HAP-1 (cell line): ENCODE measurements around the gene TMED8.
"Not testable (repeated sequence)": the region's sequence is repeated elsewhere in the genome, so short reads cannot be mapped to it uniquely, and the experiment has no call there.

Source experiments
- DNase-seq, 2 experiments: peaks; one replicate each; pipeline ENCODE4 v3.0.0-alpha.2; 2016 to 2020; ENCODE audit warnings: low spot score in 2 of 2
- H3K27me3 ChIP-seq: fragments of 250-450 bp; sonication (Bioruptor Pico); 2 replicates; pipeline ENCODE4 v1.5.1; 2020; ENCODE audit warnings: low read depth, mild to moderate bottlenecking, moderate library complexity
- H3K36me3 ChIP-seq: fragments of 250-450 bp; sonication (Bioruptor Pico); replicated peaks from 2 replicates; pipeline ENCODE4 v1.5.1; 2020; ENCODE audit warnings: mild to moderate bottlenecking
- H3K4me1 ChIP-seq: fragments of 250-450 bp; sonication (Bioruptor Pico); 2 replicates; pipeline ENCODE4 v1.5.1; 2020; ENCODE audit warnings: mild to moderate bottlenecking
- H3K4me3 ChIP-seq: fragments of 250-450 bp; sonication (Bioruptor Pico); 2 replicates; pipeline ENCODE4 v1.5.1; 2020; ENCODE audit warnings: mild to moderate bottlenecking, moderate library complexity
- H3K9me3 ChIP-seq: fragments of 250-450 bp; sonication (Bioruptor Pico); 2 replicates; pipeline ENCODE4 v1.5.1; 2020; ENCODE audit warnings: mild to moderate bottlenecking, moderate library complexity
- in situ Hi-C: fragments of 300-500 bp; cut with MboI; formaldehyde crosslinking; loops from 3 replicates; pipeline ENCODE4 v1.14.3; 2020; ENCODE audit warnings: low sequenced_read_pairs, inconsistent platforms, mixed read lengths

TMED8 gene

DNA sequence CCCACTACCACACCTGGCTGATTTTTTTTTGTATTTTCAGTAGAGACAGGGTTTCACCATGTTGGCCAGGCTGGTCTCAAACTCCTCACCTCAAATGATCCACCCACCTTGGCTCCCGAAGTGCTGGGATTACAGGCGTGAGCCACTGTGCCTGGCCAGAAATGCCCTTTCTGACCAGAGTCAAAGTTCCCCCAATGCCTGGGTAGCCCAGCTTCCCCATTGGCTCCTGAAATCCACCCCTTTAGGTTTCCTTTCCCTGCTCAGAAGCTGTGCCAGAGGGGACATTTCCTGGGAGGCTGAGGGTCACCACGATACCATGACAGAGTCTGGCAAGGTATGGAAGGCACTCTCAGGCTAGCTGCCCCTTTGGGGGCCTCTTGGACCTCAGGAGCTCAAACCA lies 52.6 kb downstream of the TMED8 start:
- in situ Hi-C loops: no loop called here
- no peaks in the 10 kb centered on the region for H3K27me3 ChIP-seq
- no peaks in the 10 kb centered on the region for H3K9me3 ChIP-seq
- no peak for DNase-seq
- H3K36me3 ChIP-seq: no peaks in the 10 kb centered on the region
- no peak overlapping the region for H3K4me3 ChIP-seq
- H3K4me1 ChIP-seq: peaks cover 14% of the 10 kb centered on the region

DNA sequence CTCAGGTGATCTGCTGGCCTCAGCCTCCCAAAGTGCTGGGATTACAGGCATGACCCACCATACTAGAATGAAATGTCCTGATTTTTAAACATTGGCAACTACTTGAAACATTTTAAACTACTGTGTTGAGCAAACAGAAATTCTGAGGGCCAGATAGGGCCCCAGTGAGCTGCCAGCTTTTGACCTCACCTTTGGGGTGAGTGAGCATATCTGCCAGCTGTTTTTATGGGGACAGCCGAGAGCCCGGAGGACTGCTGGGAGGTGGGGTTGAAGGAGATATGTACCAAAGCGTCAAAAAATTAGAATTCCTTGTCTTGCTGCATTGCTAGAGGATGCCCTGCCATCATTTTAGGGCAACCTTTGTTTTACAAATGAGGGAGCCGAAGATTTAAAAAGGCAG lies 53.3 kb downstream of the TMED8 start:
- H3K36me3 ChIP-seq: no peaks in the 10 kb centered on the region
- no peak for DNase-seq
- H3K27me3 ChIP-seq: no peaks in the 10 kb centered on the region
- H3K9me3 ChIP-seq: no peaks in the 10 kb centered on the region
- no peak overlapping the region for H3K4me3 ChIP-seq
- in situ Hi-C loops: no loop called here
- H3K4me1 ChIP-seq: peaks cover 14% of the 10 kb centered on the region

DNA sequence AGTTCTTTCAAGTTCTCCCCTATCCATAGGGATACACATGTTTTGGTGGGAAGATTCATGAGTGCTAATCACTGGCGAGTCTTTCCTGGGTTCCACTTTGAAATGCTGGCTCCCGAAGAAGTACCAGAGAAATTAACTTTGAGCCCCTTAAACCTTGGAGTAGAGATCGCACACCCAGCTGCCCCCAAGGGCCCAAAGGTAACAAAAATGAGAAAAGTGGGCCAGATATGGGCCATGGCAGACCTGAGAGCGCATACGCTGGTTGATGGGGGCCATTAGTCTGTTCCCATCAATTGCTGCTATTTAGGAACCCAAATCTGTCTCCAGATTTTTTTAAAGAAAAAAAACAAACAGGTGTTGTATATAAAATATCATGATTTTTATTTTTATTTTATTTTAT lies 53.9 kb downstream of the TMED8 start:
- DNase-seq: no peak
- Histone ChIP-seq H3K4me3 (no peak overlapping the region), H3K9me3 (no peaks in the 10 kb centered on the region), H3K27me3 (no peaks in the 10 kb centered on the region), H3K4me1 (peaks cover 14% of the 10 kb centered on the region), H3K36me3 (no peaks in the 10 kb centered on the region)
- in situ Hi-C loops: no loop called here

DNA sequence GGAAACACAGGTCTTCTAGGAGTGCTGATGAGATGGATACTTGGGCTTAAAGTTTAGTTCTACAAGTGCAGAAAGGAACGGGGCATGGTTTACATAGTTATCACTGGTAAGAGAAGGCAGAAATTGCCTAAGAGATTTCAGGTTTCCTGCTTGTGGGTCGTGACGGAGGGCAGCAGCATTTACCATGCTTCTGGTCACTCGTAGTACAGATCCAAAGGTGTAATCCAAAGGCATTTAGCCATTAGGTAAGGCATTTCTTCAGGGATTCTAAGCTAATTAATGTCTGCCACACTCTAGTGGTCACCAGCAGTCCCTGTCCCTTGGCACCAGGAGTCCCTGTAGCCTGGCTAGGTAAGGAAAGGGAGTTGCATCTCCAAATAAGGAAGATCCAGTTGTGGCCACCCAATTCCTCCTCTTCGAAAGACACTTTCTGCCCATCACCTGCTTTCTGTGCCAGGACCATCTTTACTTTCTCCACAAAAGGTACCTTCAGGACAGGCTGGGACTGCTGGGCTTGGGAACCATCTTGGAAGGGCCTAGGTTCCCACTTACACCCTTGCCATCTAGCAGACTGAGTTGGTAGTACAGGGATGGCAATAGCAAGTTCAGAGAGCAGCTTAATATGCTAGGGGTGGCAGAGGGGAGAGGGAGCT lies 54.5 kb downstream of the TMED8 start:
- in situ Hi-C loops: no loop called here
- no peak for DNase-seq
- Histone ChIP-seq H3K27me3 (no peaks in the 10 kb centered on the region), H3K9me3 (no peaks in the 10 kb centered on the region), H3K36me3 (no peaks in the 10 kb centered on the region), H3K4me3 (peak overlapping the region; percentile 78; the same call in 1 of the 2 replicates), H3K4me1 (peaks cover 14% of the 10 kb centered on the region)

DNA sequence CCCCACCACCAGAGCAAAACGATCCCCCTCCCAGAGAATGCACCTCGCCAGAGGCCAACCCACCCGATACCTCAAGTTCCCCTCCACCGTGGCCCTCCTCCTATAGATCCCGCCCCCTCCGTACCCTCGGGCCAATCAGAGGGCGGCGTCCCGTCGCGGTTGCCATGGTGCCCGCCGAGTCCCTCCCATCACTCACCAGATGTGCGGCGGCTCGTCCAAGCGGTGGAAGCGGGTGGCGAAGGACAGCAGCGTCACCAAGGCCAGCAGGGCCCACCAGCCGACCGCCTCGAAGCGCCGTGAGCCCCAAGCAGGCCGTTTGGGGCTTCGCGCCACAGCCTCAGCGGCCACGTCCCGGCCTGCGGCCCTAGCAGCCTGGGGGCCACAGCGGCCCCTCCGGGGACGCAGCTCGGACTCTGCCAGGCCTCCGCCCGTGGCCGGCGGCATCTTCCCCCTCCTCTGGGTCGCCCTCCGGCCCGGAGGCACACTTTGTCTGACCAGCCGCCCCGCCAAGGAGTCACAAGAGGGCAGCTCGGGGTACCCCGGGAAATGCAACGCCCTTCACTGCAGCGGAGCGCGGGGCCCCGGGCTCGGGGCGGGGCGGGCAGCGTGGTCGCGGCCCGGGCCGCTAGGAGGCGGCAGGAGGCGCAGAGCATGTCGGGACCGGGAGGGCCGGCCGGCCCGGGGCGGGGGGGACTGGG lies 56.5 kb downstream of the TMED8 start, which contains the start of gene POMT2:
Gene POMT2 (minus strand): TSS at position 646 of the 698 bp plus-strand sequence. CDS start 202 bp downstream, at position 444.
- Histone ChIP-seq H3K36me3 (no peaks in the 10 kb centered on the region), H3K9me3 (no peaks in the 10 kb centered on the region), H3K4me3 (peak within 1 kb of the TSS; percentile 78), H3K27me3 (no peaks in the 10 kb centered on the region), H3K4me1 (peaks cover 14% of the 10 kb centered on the region)
- in situ Hi-C loops: no loop called here
- DNase-seq: peak; percentile 87 to 97

DNA sequence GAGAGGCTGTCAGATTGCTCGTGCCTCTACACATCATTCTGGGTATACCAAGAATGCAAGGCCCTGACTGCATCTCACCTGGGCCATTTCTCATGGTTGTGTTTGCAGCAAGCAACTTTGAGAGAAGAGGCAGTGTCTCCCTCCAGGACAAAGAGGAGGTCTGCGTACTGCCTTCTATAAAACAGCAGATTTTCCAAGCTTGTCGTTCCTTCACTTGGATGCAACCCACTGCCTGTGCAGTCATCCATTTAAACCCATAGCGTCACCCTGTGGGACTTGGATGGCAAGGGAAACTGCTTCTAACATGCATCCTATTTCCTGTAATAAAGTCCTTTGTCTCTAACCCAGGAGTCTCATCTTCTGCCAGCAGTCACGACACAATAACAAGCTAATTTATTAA lies 57.5 kb downstream of the TMED8 start:
- peaks cover 14% of the 10 kb centered on the region for H3K4me1 ChIP-seq
- DNase-seq: no peak
- no peaks in the 10 kb centered on the region for H3K9me3 ChIP-seq
- peak overlapping the region; percentile 78 for H3K4me3 ChIP-seq
- no peaks in the 10 kb centered on the region for H3K27me3 ChIP-seq
- in situ Hi-C loops: loop anchor here (10.0 kb wide), 1 partner anchor 175 kb away; the partner anchor contains the start of gene ZDHHC22
- no peaks in the 10 kb centered on the region for H3K36me3 ChIP-seq

DNA sequence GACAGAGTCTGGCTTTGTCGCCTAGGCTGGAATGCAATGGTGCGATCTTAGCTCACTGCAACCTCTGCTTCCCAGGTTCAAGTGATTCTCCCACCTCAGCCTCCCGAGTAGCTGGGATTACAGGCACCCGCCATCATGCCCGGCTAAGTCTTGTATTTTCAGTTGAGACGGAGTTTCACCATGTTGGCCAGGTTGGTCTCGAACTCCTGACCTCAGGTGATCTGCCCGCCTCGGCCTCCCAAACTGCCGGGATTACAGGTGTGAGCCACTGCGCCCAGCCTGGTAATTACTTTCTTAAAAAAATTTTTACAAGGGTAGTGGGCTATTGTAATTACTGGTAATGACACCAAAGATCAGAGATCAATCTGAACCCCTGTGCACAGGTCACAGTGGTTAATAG lies 58.1 kb downstream of the TMED8 start:
- H3K36me3 ChIP-seq, H3K4me3 ChIP-seq, H3K9me3 ChIP-seq, H3K27me3 ChIP-seq, DNase-seq: not testable (repeated sequence)
- peaks cover 16% of the 10 kb centered on the region for H3K4me1 ChIP-seq
- in situ Hi-C loops: loop anchor here (10.0 kb wide), 1 partner anchor 174 kb away; the partner anchor contains the start of gene ZDHHC22

DNA sequence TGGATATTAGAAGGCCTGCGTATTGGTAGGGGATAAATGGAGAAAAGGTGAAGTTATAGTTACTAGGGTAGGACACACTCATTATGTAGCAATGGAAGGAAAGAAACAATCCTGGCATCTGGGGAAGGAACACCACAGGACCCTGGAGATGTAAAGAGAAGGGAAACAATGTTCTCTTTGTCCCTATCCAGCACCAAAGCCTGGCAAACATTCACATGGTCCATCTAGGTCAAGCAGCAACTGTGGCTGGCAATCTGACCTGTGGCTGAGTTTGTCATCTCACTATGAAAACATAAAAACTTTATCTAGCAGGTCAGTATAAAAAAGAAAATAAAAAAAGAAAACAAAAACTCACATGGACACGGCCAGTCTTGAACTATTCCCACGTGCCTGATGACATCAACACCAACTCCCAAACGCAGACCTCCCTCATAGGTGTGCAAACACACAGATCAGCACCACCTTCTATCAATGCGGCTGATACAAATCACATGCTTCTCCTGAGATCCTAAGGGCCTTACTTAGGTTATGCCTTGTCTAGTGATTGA lies 58.8 kb downstream of the TMED8 start:
- H3K27me3 ChIP-seq: no peaks in the 10 kb centered on the region
- H3K9me3 ChIP-seq: no peaks in the 10 kb centered on the region
- H3K4me3 ChIP-seq: no peak overlapping the region
- in situ Hi-C loops: loop anchor here (10.0 kb wide), 1 partner anchor 173 kb away; the partner anchor contains the start of gene ZDHHC22
- H3K36me3 ChIP-seq: no peaks in the 10 kb centered on the region
- peaks cover 18% of the 10 kb centered on the region for H3K4me1 ChIP-seq
- DNase-seq: no peak

DNA sequence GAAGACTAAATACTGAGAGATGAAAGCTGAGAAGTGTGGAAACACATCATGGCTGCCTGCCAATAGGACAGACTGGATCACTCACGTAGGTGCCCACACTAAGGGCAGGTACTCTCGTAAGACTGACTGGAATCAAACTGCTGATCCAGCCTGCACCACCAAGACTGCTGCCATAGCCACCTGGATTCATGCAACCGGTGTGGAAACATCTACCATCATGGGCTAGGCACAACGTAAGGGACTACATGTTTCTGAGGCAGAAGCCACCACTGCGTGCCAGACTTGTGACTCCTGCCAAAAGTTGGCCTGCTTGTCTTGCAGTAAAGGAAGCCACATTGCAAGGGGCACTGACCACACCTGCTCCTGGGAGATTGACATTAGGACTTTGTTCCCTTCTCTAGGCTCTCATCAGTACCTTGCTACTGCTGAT lies 60.0 kb downstream of the TMED8 start:
- H3K4me3 ChIP-seq: no peak overlapping the region
- H3K4me1 ChIP-seq: peaks cover 21% of the 10 kb centered on the region
- H3K27me3 ChIP-seq: no peaks in the 10 kb centered on the region
- in situ Hi-C loops: loop anchor here (10.0 kb wide), 1 partner anchor 172 kb away; the partner anchor contains the start of gene ZDHHC22
- no peak for DNase-seq
- no peaks in the 10 kb centered on the region for H3K9me3 ChIP-seq
- no peaks in the 10 kb centered on the region for H3K36me3 ChIP-seq

DNA sequence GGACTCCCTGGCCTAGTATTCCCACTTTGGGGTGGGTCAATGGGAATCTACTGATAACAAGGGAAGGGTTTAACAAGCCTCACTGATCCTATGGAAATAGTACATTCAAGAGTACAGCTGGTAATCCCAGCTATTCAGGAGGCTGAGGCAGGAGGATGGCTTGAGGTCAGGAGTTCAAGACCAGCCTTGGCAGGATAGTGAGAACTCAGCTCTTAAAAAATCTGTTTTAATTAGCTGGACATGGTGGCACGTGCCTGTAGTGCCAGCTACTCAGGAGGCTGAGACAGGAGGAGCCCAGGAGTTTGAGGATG lies 60.7 kb downstream of the TMED8 start:
- no peak for DNase-seq

DNA sequence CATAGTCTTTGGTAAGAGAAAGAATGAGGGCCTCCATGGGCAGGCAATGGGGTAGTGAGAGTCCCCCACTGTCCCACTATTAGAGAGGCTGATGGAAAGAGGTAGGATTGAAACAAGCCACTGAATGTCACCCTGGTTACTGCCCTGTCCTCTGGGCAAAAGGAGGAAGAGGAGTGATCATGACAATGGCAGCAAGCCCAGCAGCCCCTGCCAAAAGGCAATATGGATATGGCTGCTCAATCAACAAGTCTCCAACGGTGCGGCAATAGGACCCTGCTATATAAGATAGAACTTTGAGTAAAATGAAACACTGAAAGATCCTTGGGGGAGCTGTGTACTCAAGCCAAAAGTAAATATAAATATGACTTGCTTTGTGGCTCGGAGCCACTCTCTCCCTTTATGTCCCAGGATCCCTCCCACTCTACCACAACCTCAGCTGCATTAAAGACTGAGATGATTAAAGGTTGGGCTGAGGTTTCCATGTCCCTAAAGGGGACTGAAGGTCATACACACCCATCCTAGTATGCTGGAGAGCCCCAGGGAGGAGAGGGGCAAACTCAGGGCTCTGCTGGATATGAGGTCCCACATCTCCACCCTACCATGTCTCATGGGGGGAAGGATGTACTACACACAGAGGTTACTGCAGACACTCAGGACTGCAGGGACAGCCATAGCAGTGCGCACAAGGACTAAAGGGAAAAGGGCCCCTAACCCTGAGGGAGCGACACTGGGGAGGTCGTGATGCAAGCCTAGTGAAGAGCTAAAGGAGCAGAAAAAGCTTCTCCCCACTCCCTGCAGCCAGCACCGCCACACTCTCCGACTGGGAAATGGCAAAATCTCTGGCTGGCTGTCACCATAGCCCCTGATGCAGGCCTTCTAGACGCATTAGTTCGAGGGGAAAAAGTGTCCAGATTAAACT lies 62.1 kb downstream of the TMED8 start:
- in situ Hi-C loops: loop anchor here (10.0 kb wide), 1 partner anchor 170 kb away; the partner anchor contains the start of gene ZDHHC22
- H3K4me1 ChIP-seq: peaks cover 17% of the 10 kb centered on the region
- H3K9me3 ChIP-seq: no peaks in the 10 kb centered on the region

More for the DNA sequence above, 60.7 kb downstream of the TMED8 start:
- Histone ChIP-seq H3K36me3 (no peaks in the 10 kb centered on the region), H3K9me3 (no peaks in the 10 kb centered on the region), H3K4me3 (no peak overlapping the region), H3K4me1 (peaks cover 20% of the 10 kb centered on the region), H3K27me3 (no peaks in the 10 kb centered on the region)
- in situ Hi-C loops: loop anchor here (10.0 kb wide), 1 partner anchor 171 kb away; the partner anchor contains the start of gene ZDHHC22

DNA sequence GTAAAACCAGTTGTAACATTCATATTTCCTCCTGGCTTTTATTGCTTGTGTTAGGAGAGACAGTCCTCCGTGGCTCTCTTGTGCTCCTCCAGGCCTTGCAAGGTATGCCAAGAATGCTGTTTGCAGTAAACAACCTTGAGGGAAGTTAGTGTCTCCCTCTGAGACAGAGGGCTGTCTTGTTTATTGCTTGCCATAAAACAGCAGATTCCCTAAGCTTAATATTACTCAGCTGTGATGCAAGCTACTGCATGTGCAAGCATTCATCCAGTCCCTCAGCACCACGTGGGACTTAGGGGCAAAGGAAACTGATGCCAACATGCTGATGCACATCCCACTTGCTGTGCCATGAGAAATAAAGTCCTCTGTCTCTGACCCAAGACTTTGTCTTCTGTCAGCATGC lies 62.9 kb downstream of the TMED8 start:
- H3K9me3 ChIP-seq: no peaks in the 10 kb centered on the region
- no peak for DNase-seq
- in situ Hi-C loops: loop anchor here (10.0 kb wide), 1 partner anchor 169 kb away; the partner anchor contains the start of gene ZDHHC22
- H3K36me3 ChIP-seq: no peaks in the 10 kb centered on the region
- peaks cover 15% of the 10 kb centered on the region for H3K4me1 ChIP-seq
- no peaks in the 10 kb centered on the region for H3K27me3 ChIP-seq
- no peak overlapping the region for H3K4me3 ChIP-seq

More for the DNA sequence above, 62.1 kb downstream of the TMED8 start:
- Histone ChIP-seq H3K36me3 (no peaks in the 10 kb centered on the region), H3K4me3 (no peak overlapping the region), H3K27me3 (no peaks in the 10 kb centered on the region)
- no peak for DNase-seq

DNA sequence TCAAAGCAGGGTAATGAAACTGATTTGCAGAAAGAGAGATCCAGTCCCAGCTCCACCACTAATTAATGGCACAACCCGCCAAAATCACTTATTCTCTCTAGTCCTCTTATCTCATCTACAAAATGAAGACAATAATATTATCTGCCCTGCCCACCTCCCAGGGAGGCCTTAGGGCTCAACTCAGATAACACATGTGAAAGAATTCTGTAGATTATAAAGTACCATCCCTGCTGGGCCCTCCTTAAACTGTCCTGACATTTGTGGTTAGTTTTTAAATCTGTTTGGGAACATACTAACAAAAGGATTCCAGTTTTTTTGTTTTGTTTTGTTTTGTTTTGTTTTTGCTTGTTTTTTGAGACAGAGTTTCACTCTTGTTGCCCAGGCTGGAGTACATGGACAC lies 63.5 kb downstream of the TMED8 start:
- no peak for DNase-seq
- peaks cover 15% of the 10 kb centered on the region for H3K4me1 ChIP-seq
- in situ Hi-C loops: loop anchor here (10.0 kb wide), 1 partner anchor 169 kb away; the partner anchor contains the start of gene ZDHHC22
- no peaks in the 10 kb centered on the region for H3K9me3 ChIP-seq
- H3K27me3 ChIP-seq: no peaks in the 10 kb centered on the region
- H3K4me3 ChIP-seq: no peak overlapping the region
- peaks cover 5% of the 10 kb centered on the region for H3K36me3 ChIP-seq
